Astrocyte (in vitro differentiated cells and primary cell): ENCODE data around the gene RAD54L. TPM values are rescaled to one million over a fixed set of nuclear protein-coding genes. Genes with fewer than 3 reads are reported as not detected.
"Not testable (repeated sequence)": the region's sequence is repeated elsewhere in the genome, so short reads cannot be mapped to it uniquely, and the experiment has no call there.

Experiments
- DNase-seq: peaks from one replicate; pipeline ENCODE4 v3.0.0-alpha.2; 2010; ENCODE audit warnings: low read depth
- FAIRE-seq: peaks from 2 replicates; lab custom pipeline; 2011; peaks lifted over from hg19 to GRCh38; lab: Jason Lieb, UNC
- H2AFZ ChIP-seq: 2 replicates; pipeline ENCODE4 v1.6.0; 2012; ENCODE audit warnings: low read depth, low read length, inconsistent platforms
- H3K27ac ChIP-seq: 2 replicates; pipeline ENCODE4 v1.5.1; 2011; ENCODE audit warnings: low read depth, low read length, inconsistent platforms
- H3K27me3 ChIP-seq: 2 replicates; pipeline ENCODE4 v1.6.0; 2011; ENCODE audit warnings: low read length, inconsistent platforms; ENCODE audit not compliant: insufficient read depth
- H3K36me3 ChIP-seq: 2 replicates; pipeline ENCODE4 v1.5.1; 2011; ENCODE audit warnings: low read length, inconsistent platforms; ENCODE audit not compliant: insufficient read depth
- H3K4me1 ChIP-seq: 2 replicates; pipeline ENCODE4 v1.5.1; 2011; ENCODE audit warnings: low read length, inconsistent platforms; ENCODE audit not compliant: insufficient read depth
- H3K4me2 ChIP-seq: 2 replicates; pipeline ENCODE4 v1.6.0; 2012; ENCODE audit warnings: low read length, inconsistent platforms
- H3K4me3 ChIP-seq: 2 replicates; pipeline ENCODE4 v1.5.1; 2011; ENCODE audit warnings: low read depth, mild to moderate bottlenecking, low read length, inconsistent platforms; ENCODE audit not compliant: insufficient read depth
- H3K79me2 ChIP-seq: 2 replicates; pipeline ENCODE4 v1.6.0; 2012; ENCODE audit warnings: mild to moderate bottlenecking, low read length, inconsistent platforms; ENCODE audit not compliant: insufficient read depth
- H3K9ac ChIP-seq: 2 replicates; pipeline ENCODE4 v1.6.0; 2012; ENCODE audit warnings: mild to moderate bottlenecking, low read length, inconsistent platforms
- H3K9me3 ChIP-seq: 2 replicates; pipeline ENCODE4 v1.5.1; 2012; ENCODE audit warnings: low read depth, mild to moderate bottlenecking, low read length, inconsistent platforms; ENCODE audit not compliant: insufficient read depth
- H4K20me1 ChIP-seq: 2 replicates; pipeline ENCODE4 v1.6.0; 2012; ENCODE audit warnings: low read length, inconsistent platforms; ENCODE audit not compliant: insufficient read depth
- H3K27ac Mint-ChIP-seq: one replicate; pipeline ENCODE4 v1.8.0; 2021; ENCODE audit warnings: mild to moderate bottlenecking, mixed read lengths; ENCODE audit not compliant: unreplicated experiment
- H3K27me3 Mint-ChIP-seq: one replicate; pipeline ENCODE4 v1.8.0; 2021; ENCODE audit warnings: low read depth, mixed read lengths; ENCODE audit not compliant: unreplicated experiment
- H3K36me3 Mint-ChIP-seq: one replicate; pipeline ENCODE4 v1.8.0; 2021; ENCODE audit warnings: low read depth, mixed read lengths; ENCODE audit not compliant: unreplicated experiment
- H3K4me1 Mint-ChIP-seq: one replicate; pipeline ENCODE4 v1.8.0; 2021; ENCODE audit warnings: low read depth, mixed read lengths; ENCODE audit not compliant: unreplicated experiment
- H3K4me3 Mint-ChIP-seq: one replicate; pipeline ENCODE4 v1.8.0; 2021; ENCODE audit warnings: mild to moderate bottlenecking, moderate library complexity, mixed read lengths; ENCODE audit not compliant: unreplicated experiment
- H3K9me3 Mint-ChIP-seq: one replicate; pipeline ENCODE4 v1.8.0; 2021; ENCODE audit warnings: mild to moderate bottlenecking, mixed read lengths; ENCODE audit not compliant: unreplicated experiment
- total RNA-seq: library from RNA; stranded (reverse); gene quantifications from 2 replicates; pipeline ENCODE4 v1.2.1, GENCODE V29; 2021

RAD54L gene
- total RNA-seq, 1 donor from 2014 or later, result 2.4 TPM

GRCh38 chr1:46322191-46322590 lies 74.6 kb downstream of the RAD54L start:
- FAIRE-seq, H3K4me1 Mint-ChIP-seq: not testable (repeated sequence)

GRCh38 chr1:46325285-46326076 lies 77.9 kb downstream of the RAD54L start:
- not testable (repeated sequence) for H3K9me3 Mint-ChIP-seq, H3K4me3 ChIP-seq, H2AFZ ChIP-seq, FAIRE-seq, H3K27ac Mint-ChIP-seq, H3K9ac ChIP-seq, H3K27me3 Mint-ChIP-seq, H3K36me3 ChIP-seq, H3K4me3 Mint-ChIP-seq, H3K27me3 ChIP-seq, DNase-seq, H3K79me2 ChIP-seq, H3K27ac ChIP-seq, H3K36me3 Mint-ChIP-seq, H3K4me2 ChIP-seq, H3K4me1 ChIP-seq, H3K9me3 ChIP-seq, H3K4me1 Mint-ChIP-seq, H4K20me1 ChIP-seq

More at GRCh38 chr1:46322191-46322590, 74.6 kb downstream of the RAD54L start:
- H3K9ac ChIP-seq, H3K27ac Mint-ChIP-seq, H4K20me1 ChIP-seq, H3K36me3 ChIP-seq, H3K79me2 ChIP-seq, H3K9me3 ChIP-seq, H3K4me3 Mint-ChIP-seq, H3K4me1 ChIP-seq, H3K9me3 Mint-ChIP-seq, H3K27me3 Mint-ChIP-seq, H3K36me3 Mint-ChIP-seq, H3K4me3 ChIP-seq, H3K4me2 ChIP-seq, H3K27ac ChIP-seq, H2AFZ ChIP-seq, H3K27me3 ChIP-seq, DNase-seq: not testable (repeated sequence)

Other genes starting within 250 kb of the RAD54L start
- 55.5 and 68.4 TPM in 2 replicates for gene PIK3R3, start 115.1 kb upstream of the RAD54L start, total RNA-seq
- 1.7 and 2.2 TPM in 2 replicates for gene TSPAN1, start 72.7 kb upstream of the RAD54L start, total RNA-seq
- not detected in 2 replicates for gene P3R3URF, start 71.3 kb upstream of the RAD54L start, total RNA-seq
- 55.1 and 57.8 TPM in 2 replicates for gene POMGNT1, start 49.3 kb upstream of the RAD54L start, total RNA-seq
- gene LURAP1, start 44.4 kb upstream of the RAD54L start, total RNA-seq, result 1.3 and 1.7 TPM in 2 replicates
- 88.2 and 94.5 TPM in 2 replicates for gene LRRC41, start 55.9 kb downstream of the RAD54L start, total RNA-seq
- 299 and 337 TPM in 2 replicates for gene UQCRH, start 55.9 kb downstream of the RAD54L start, total RNA-seq
- 15.5 and 16.9 TPM in 2 replicates for gene NSUN4, start 93.0 kb downstream of the RAD54L start, total RNA-seq
- 1.2 and 1.9 TPM in 2 replicates for gene FAAH, start 146.6 kb downstream of the RAD54L start, total RNA-seq
- gene DMBX1, start 242.1 kb downstream of the RAD54L start, total RNA-seq, result 0.07 and 0.29 TPM in 2 replicates